ENCODE measurements around the gene IL20RA. TPM values are rescaled to one million over a fixed set of nuclear protein-coding genes. Genes with fewer than 3 reads are reported as not detected.

IL20RA gene
- total RNA-seq, 1 donor from 2014 or later, result 10.1 TPM

DNA sequence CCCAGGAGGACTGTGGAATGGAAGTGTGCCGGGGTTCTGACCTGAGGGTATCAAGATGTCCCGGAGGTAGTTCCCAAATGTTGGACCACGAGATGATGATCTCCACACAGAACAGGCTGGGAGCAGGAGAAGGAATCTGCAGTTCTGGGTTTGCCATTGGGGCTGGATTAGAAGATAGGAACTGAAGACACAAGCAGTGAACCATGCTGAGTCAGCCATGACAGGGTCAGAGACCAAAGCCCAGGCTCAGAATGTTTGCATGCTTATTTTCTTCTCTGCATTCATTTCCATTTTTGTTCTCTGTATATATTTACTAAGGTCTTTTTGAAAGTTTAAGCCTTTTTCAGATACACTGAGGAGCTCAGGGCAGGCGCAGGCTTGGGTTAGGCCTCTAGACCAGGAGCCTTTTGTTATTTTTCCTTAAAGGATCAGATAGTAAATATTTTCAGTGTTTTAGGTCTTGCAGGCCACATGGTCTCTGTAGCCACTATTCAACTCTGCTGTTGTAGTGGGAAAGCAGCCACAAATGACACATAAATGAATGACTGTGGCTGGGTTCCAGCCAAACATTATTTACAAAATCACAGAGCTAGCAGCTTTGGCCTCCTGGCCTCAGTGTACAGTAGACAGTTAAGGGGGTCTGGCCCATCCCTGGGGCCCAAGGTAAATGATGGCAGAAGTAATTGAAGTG is 94.2 kb downstream of the IL20RA start:
- Histone ChIP-seq H3K27ac (replicated peaks) (no peak overlapping the region), H3K36me3 (no peaks in the 10 kb centered on the region), H3K9me3 (replicated peaks) (no peaks in the 10 kb centered on the region), H3K27me3 (ENCODE audit: low read depth) (no peaks in the 10 kb centered on the region), H3K4me3 (no peak overlapping the region), H3K4me1 (no peaks in the 10 kb centered on the region)
- no peak for DNase-seq
- TF ChIP-seq, protein P1, sequence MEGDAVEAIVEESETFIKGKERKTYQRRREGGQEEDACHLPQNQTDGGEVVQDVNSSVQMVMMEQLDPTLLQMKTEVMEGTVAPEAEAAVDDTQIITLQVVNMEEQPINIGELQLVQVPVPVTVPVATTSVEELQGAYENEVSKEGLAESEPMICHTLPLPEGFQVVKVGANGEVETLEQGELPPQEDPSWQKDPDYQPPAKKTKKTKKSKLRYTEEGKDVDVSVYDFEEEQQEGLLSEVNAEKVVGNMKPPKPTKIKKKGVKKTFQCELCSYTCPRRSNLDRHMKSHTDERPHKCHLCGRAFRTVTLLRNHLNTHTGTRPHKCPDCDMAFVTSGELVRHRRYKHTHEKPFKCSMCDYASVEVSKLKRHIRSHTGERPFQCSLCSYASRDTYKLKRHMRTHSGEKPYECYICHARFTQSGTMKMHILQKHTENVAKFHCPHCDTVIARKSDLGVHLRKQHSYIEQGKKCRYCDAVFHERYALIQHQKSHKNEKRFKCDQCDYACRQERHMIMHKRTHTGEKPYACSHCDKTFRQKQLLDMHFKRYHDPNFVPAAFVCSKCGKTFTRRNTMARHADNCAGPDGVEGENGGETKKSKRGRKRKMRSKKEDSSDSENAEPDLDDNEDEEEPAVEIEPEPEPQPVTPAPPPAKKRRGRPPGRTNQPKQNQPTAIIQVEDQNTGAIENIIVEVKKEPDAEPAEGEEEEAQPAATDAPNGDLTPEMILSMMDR (IDR thresholded peaks at IDR 0.05; ENCODE audit: borderline replicate concordance), result no peak
- intact Hi-C loops (cut with micrococcal nuclease), result no loop called here

Other genes with a start within 250 kb of the IL20RA start
- 14.8 TPM for gene PEX7, start 222.4 kb downstream of the IL20RA start, total RNA-seq
- gene SLC35D3, start 122.7 kb downstream of the IL20RA start, total RNA-seq, result 0.08 TPM
- gene IL22RA2, start 128.7 kb upstream of the IL20RA start, total RNA-seq, result not detected
- gene IFNGR1, start 174.4 kb upstream of the IL20RA start, total RNA-seq, result 97.6 TPM